ENCODE data around the gene C4orf54. TPM values are rescaled to one million over a fixed set of nuclear protein-coding genes. Genes with fewer than 3 reads are reported as not detected.

The C4orf54 gene
- total and polyA plus RNA-seq, 12 donors = under 0.01 to 0.37 (median 0.09) TPM; not detected in 1

- intact Hi-C loops (cut with DNase I) = no loop called here
- Histone ChIP-seq H3K36me3 (replicated peaks in 1 of 2) (no peaks in the 10 kb centered on the region), H3K27me3 (no peaks in the 10 kb centered on the region), H3K27ac (no peak overlapping the region), H3K4me1 (replicated peaks in 1 of 2) (no peaks in the 10 kb centered on the region), H3K9me3 (replicated peaks in 1 of 3) (no peaks in the 10 kb centered on the region), H3K4me3 (no peak overlapping the region)
- 25 to 52% (median 46%) methylated on average over 1 of the region's 1 CpG for WGBS, 4 donors
- TF ChIP-seq POLR2A (IDR thresholded peaks at IDR 0.05) = no peak
- TF ChIP-seq, protein P1, sequence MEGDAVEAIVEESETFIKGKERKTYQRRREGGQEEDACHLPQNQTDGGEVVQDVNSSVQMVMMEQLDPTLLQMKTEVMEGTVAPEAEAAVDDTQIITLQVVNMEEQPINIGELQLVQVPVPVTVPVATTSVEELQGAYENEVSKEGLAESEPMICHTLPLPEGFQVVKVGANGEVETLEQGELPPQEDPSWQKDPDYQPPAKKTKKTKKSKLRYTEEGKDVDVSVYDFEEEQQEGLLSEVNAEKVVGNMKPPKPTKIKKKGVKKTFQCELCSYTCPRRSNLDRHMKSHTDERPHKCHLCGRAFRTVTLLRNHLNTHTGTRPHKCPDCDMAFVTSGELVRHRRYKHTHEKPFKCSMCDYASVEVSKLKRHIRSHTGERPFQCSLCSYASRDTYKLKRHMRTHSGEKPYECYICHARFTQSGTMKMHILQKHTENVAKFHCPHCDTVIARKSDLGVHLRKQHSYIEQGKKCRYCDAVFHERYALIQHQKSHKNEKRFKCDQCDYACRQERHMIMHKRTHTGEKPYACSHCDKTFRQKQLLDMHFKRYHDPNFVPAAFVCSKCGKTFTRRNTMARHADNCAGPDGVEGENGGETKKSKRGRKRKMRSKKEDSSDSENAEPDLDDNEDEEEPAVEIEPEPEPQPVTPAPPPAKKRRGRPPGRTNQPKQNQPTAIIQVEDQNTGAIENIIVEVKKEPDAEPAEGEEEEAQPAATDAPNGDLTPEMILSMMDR (IDR thresholded peaks at IDR 0.05) = no peak
- DNase-seq = peak in 2 of 7 donors; percentile 9 to 18
These were observed 40.3 kb downstream of the C4orf54 start for GRCh38 chr4:99617374-99617773.

- Histone ChIP-seq H3K4me1 (replicated peaks in 1 of 2) (no peaks in the 10 kb centered on the region), H3K36me3 (replicated peaks in 1 of 2) (no peaks in the 10 kb centered on the region), H3K27ac (no peak overlapping the region), H3K4me3 (no peak overlapping the region), H3K9me3 (replicated peaks in 1 of 3) (no peaks in the 10 kb centered on the region), H3K27me3 (no peaks in the 10 kb centered on the region)
- WGBS, 4 donors = 42 to 94% (median 92%) methylated on average over 1 of the region's 1 CpG
- DNase-seq = no peak
- TF ChIP-seq POLR2A (IDR thresholded peaks at IDR 0.05) = no peak
- TF ChIP-seq, protein P1 (IDR thresholded peaks at IDR 0.05) = no peak
- intact Hi-C loops (cut with DNase I) = no loop called here
These were observed 42.3 kb downstream of the C4orf54 start for GRCh38 chr4:99615170-99615820.

GRCh38 chr4:99614491-99614890, 43.1 kb downstream of the C4orf54 start:
- no peaks in the 10 kb centered on the region for H3K4me1 ChIP-seq (replicated peaks in 1 of 2)
- H3K36me3 ChIP-seq (replicated peaks in 1 of 2) = no peaks in the 10 kb centered on the region
- no peak overlapping the region for H3K4me3 ChIP-seq
- H3K27ac ChIP-seq = no peak overlapping the region
- 62 to 70% (median 69%) methylated on average over 1 of the region's 1 CpG for WGBS, 4 donors
- H3K27me3 ChIP-seq = no peaks in the 10 kb centered on the region
- TF ChIP-seq, protein P1 (IDR thresholded peaks at IDR 0.05) = no peak
- TF ChIP-seq POLR2A (IDR thresholded peaks at IDR 0.05) = no peak
- intact Hi-C loops (cut with DNase I) = no loop called here
- no peak for DNase-seq
- no peaks in the 10 kb centered on the region for H3K9me3 ChIP-seq (replicated peaks in 1 of 3)

DNA sequence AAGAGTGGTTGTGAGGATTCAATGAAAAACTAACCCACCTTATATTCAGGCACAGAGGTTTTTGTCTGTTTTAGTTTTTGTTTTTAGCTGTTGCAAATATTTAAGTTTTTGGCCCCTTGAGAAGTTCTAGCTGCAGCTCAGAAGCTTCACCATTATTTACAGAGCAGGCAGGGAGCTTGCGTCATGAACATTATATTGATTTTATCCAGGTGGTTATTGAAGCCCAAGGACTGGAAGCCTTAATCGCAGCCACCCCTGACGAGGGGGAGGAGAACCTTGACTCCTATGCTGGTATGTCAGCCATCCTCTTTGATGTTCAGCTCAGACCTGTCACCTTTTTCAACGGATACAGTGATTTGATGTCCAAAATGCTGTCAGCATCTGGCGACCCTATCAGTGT, 44.9 kb downstream of the C4orf54 start:
- no peaks in the 10 kb centered on the region for H3K36me3 ChIP-seq (replicated peaks in 1 of 2)
- H3K27ac ChIP-seq = no peak overlapping the region
- WGBS, 4 donors = 26 to 72% (median 36%) methylated on average over 5 of the region's 5 CpGs
- no peaks in the 10 kb centered on the region for H3K4me1 ChIP-seq (replicated peaks in 1 of 2)
- intact Hi-C loops (cut with DNase I) = no loop called here
- no peaks in the 10 kb centered on the region for H3K27me3 ChIP-seq
- DNase-seq = no peak
- no peak overlapping the region for H3K4me3 ChIP-seq
- TF ChIP-seq POLR2A (IDR thresholded peaks at IDR 0.05) = no peak
- TF ChIP-seq, protein P1 (IDR thresholded peaks at IDR 0.05) = no peak
- H3K9me3 ChIP-seq (replicated peaks in 1 of 3) = no peaks in the 10 kb centered on the region
